GM12872 (cell line): ENCODE data around the gene PRKCZ.

Source experiments
- CTCF ChIP-seq: IDR thresholded peaks from 3 replicates; pipeline ENCODE4 v1.5.1; 2011; ENCODE audit warnings: low read depth, mild to moderate bottlenecking, low read length, moderate library complexity; ENCODE audit not compliant: insufficient read depth

Gene PRKCZ

GRCh38 chr1:2210084-2210653 lies 160.0 kb downstream of the PRKCZ start:
- TF ChIP-seq CTCF, result no peak

GRCh38 chr1:2210786-2211185 lies 160.6 kb downstream of the PRKCZ start:
- TF ChIP-seq CTCF, result no peak

GRCh38 chr1:2212274-2212531 lies 162.0 kb downstream of the PRKCZ start:
- TF ChIP-seq CTCF, result no peak

DNA sequence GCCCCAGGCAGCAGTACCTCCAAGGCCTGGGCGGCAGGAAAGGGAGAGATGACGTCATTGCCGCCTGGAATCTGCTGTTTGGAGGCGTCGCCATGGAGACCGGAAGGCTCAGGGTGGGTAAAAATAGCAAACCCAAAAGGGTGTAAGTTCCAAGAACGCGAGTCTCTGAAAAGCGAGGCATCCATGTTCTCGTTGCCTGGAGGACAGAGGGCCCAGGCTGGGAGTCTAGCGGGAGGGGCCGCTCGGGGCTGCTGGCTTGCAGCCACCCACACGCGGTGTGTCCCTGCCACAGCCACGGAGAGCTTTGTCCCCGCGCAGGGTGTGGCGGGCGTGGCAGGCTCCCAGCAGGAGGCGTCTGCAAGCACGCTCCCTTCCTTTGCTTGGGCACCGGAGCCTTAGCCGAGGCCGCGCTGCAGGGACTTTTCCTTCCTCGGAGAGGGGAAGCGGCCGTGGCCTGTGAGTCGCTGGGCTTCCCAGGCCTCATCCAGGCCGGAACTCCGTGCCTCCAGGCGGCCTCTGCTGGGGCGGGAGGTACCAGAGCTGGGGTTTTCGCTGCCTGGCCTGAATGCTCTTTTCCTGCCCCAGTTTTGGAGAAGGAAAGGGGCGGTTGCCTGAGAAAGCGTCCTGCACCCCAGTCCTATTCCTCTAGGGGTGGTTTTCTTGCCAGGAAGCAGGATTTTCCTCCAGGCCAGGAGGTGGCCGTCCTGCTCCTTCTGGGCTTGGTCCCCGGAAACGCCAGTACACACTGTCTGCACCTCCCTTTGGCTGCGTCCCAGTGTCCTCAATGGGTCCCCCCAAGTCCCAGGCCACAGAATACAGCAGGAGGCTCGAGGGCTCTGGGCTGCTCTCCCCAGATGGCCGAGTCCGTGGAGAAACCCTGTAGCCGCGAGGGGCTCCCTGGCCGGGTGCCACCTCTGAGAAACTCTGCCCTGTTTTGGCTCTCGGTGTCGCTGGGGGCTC lies 162.6 kb downstream of the PRKCZ start:
- 0 out of 3 replicates have a peak, but pooled peaks have one; percentile 15 for TF ChIP-seq CTCF

GRCh38 chr1:2213576-2214505 lies 163.6 kb downstream of the PRKCZ start:
- TF ChIP-seq CTCF, result no peak

- TF ChIP-seq CTCF, result no peak
Measured at GRCh38 chr1:2214541-2215241, 164.5 kb downstream of the PRKCZ start.
